Panc1 (cell line): ENCODE measurements around the gene CCR7. TPM values are rescaled to one million over a fixed set of nuclear protein-coding genes. Genes with fewer than 3 reads are reported as not detected.

Experiments
- ATAC-seq: fragments of 200-7000 bp; cut with Tn5 transposase; 2 replicates; pipeline ENCODE4 v1.9.1; 2020; ENCODE audit warnings: mild to moderate bottlenecking, moderate library complexity
- BruUV-seq: library from RNA; stranded (reverse); fragments of 400-500 nt; replicated peaks from 2 replicates; lab custom pipeline; 2021; lab: Mats Ljungman, UMichigan
- CTCF ChIA-PET: fragments of 300-600 bp; sonication (Branson Sonifier 250); formaldehyde crosslinking; loops from one replicate; lab custom pipeline; 2022; ENCODE audit warnings: antibody characterized with exemption; lab: Charles Lee
- POLR2A ChIA-PET: fragments of 300-600 bp; sonication (Branson Sonifier 250); formaldehyde crosslinking; loops from one replicate; lab custom pipeline; 2022; ENCODE audit warnings: antibody characterized with exemption; lab: Charles Lee
- DNase-seq: peaks from one replicate; pipeline ENCODE4 v3.0.0-alpha.2; 2010; ENCODE audit warnings: low read depth, low spot score
- H3K27ac ChIP-seq: 2 replicates; pipeline ENCODE4 v1.5.1; 2011; ENCODE audit warnings: mild to moderate bottlenecking, low read length, inconsistent platforms
- H3K27me3 ChIP-seq: fragments of 200-500 bp; sonication (Bioruptor generic); 2 replicates; pipeline ENCODE4 v1.6.0; 2014; ENCODE audit warnings: low read length, inconsistent platforms; ENCODE audit not compliant: control insufficient read depth, insufficient read depth
- H3K36me3 ChIP-seq: fragments of 200-500 bp; sonication (Bioruptor generic); 2 replicates; pipeline ENCODE4 v1.5.1; 2014; ENCODE audit warnings: inconsistent platforms, mild to moderate bottlenecking, low read length, moderate library complexity; ENCODE audit not compliant: control insufficient read depth, insufficient read depth
- H3K4me1 ChIP-seq: 2 replicates; pipeline ENCODE4 v1.5.1; 2011; ENCODE audit warnings: inconsistent platforms, mild to moderate bottlenecking, low read length, moderate library complexity; ENCODE audit not compliant: control insufficient read depth, insufficient read depth
- H3K4me3 ChIP-seq, 2 experiments: 2 replicates each; pipeline ENCODE4 v1.5.1; 2011 to 2012; ENCODE audit warnings: low read depth in 2 of 2, low read length in 2 of 2, mild to moderate bottlenecking in 2 of 2, inconsistent platforms in 1 of 2, moderate library complexity in 1 of 2
- H3K9me3 ChIP-seq: fragments of 200-500 bp; sonication (Bioruptor generic); 2 replicates; pipeline ENCODE4 v1.5.1; 2014; ENCODE audit warnings: low read depth, mild to moderate bottlenecking, inconsistent platforms, low read length, moderate library complexity; ENCODE audit not compliant: control insufficient read depth, insufficient read depth
- CTCF ChIP-seq: fragments of 450-650 bp; IDR thresholded peaks from 2 replicates; pipeline ENCODE4 v1.5.1; 2017; ENCODE audit warnings: mild to moderate bottlenecking
- POLR2AphosphoS5 ChIP-seq: IDR thresholded peaks from 2 replicates; pipeline ENCODE4 v1.6.1; 2012; ENCODE audit warnings: mild to moderate bottlenecking, low read depth, low read length, moderate library complexity
- REST ChIP-seq, 2 experiments: IDR thresholded peaks; 2 replicates each; pipeline ENCODE4 v1.6.1; 2011 to 2012; ENCODE audit warnings: low read depth in 2 of 2, control low read depth in 1 of 2, low read length in 1 of 2, mild to moderate bottlenecking in 1 of 2, moderate library complexity in 1 of 2; ENCODE audit not compliant: insufficient read depth in 1 of 2
- SIN3A ChIP-seq: IDR thresholded peaks from 2 replicates; pipeline ENCODE4 v1.6.1; 2012; ENCODE audit warnings: low read depth, mild to moderate bottlenecking, low read length, moderate library complexity, borderline replicate concordance; ENCODE audit not compliant: insufficient read depth
- TCF7L2 ChIP-seq: IDR thresholded peaks from 2 replicates; pipeline ENCODE4 v1.6.1; 2011; ENCODE audit warnings: mild to moderate bottlenecking, low read depth, low read length, inconsistent platforms
- in situ Hi-C: cut with HindIII; loops from 2 replicates; pipeline ENCODE4 v1.10.0; 2016; ENCODE audit warnings: low sequenced_read_pairs, low pct_unique_long_range_greater_than_20kb
- intact Hi-C: fragments of 100-400 bp; cut with micrococcal nuclease; formaldehyde crosslinking; loops from one replicate; pipeline ENCODE4 v1.10.0; 2022; ENCODE audit not compliant: unreplicated experiment
- total RNA-seq: library from RNA; stranded (reverse); gene quantifications from one replicate; pipeline ENCODE4 v1.2.1, GENCODE V29; 2021; ENCODE audit not compliant: unreplicated experiment

Gene CCR7
- total RNA-seq, 1 experiment from 2014 or later = 0.44 TPM

- intact Hi-C loops = no loop called here
- POLR2A ChIA-PET = no interaction called here
Observed at GRCh38 chr17:40606548-40607353, 41.5 kb upstream of the CCR7 start.

GRCh38 chr17:40605306-40605705 lies 40.0 kb upstream of the CCR7 start:
- Histone ChIP-seq H3K27ac (no peak overlapping the region), H3K36me3 (no peaks in the 10 kb centered on the region), H3K27me3 (no peaks in the 10 kb centered on the region; the same call in 1 of the 2 replicates), H3K4me1 (no peaks in the 10 kb centered on the region), H3K9me3 (no peaks in the 10 kb centered on the region), H3K4me3 (no peak overlapping the region)
- no peak for DNase-seq
- POLR2A ChIA-PET = no interaction called here
- TF ChIP-seq CTCF (no peak), TCF7L2 (no peak), SIN3A (no peak), POLR2AphosphoS5 (no peak), REST (IDR thresholded peaks at IDR 0.05; ENCODE audit: insufficient read depth in 1 of 2, low read depth in 2 of 2, low read length in 1 of 2) (no peak)
- CTCF ChIA-PET = no interaction called here
- intact Hi-C loops (no loop called here), in situ Hi-C loops (no loop called here)
- no peak for ATAC-seq
- no TSS peak for BruUV-seq

More at GRCh38 chr17:40606548-40607353, 41.5 kb upstream of the CCR7 start:
- ATAC-seq (no peak), DNase-seq (no peak)
- no peak overlapping the region for H3K27ac ChIP-seq
- H3K9me3 ChIP-seq = no peaks in the 10 kb centered on the region
- TF ChIP-seq REST (IDR thresholded peaks at IDR 0.05; ENCODE audit: insufficient read depth in 1 of 2, low read depth in 2 of 2, low read length in 1 of 2) = no peak
- no peak for TF ChIP-seq POLR2AphosphoS5
- no peak for TF ChIP-seq SIN3A
- TF ChIP-seq TCF7L2 = no peak
- no peak for TF ChIP-seq CTCF
- in situ Hi-C loops = no loop called here
- H3K4me3 ChIP-seq = no peak overlapping the region
- no peaks in the 10 kb centered on the region; the same call in 1 of the 2 replicates for H3K27me3 ChIP-seq
- no peaks in the 10 kb centered on the region for H3K36me3 ChIP-seq
- H3K4me1 ChIP-seq = no peaks in the 10 kb centered on the region
- BruUV-seq = no TSS peak
- CTCF ChIA-PET = no interaction called here
